Measurements from ENCODE around the gene SH3PXD2A. TPM values are rescaled to one million over a fixed set of nuclear protein-coding genes. Genes with fewer than 3 reads are reported as not detected.

SH3PXD2A gene
- total RNA-seq, 4 donors from 2014 or later: 9.4 to 20.6 (median 11.2) TPM

DNA sequence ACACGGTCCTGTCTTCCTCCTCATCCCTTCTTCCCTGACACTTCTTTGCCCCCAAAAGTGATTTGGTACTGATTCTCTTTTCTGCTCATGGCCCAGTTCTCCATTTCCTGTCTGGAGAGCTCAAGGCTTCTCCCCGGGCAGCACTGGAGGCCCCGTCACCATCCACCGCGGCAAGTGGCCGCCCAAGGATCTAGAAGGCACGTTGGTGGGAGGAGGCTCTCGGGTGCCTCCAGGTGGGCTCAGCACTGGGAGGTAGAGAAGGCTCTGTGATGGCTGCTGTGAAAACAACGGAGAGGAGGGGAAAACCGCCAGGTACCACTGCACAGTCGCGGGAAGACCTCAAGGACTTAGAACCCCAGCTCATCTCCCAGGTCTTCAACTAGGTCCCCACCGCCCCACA lies 227.5 kb downstream of the SH3PXD2A start:
- DNase-seq: no peak
- peaks cover 2 to 8% of the 10 kb centered on the region in 2 donors for H3K36me3 ChIP-seq
- H3K27me3 ChIP-seq: no peaks in the 10 kb centered on the region
- H3K4me3 ChIP-seq (replicated peaks in 1 of 3): no peak overlapping the region
- no peaks in the 10 kb centered on the region for H3K9me3 ChIP-seq
- 91 to 92% methylated on average over 12 to 13 of the region's 13 CpGs for WGBS, 2 donors
- no peak for TF ChIP-seq POLR2A (IDR thresholded peaks at IDR 0.05)
- TF ChIP-seq, protein P1, sequence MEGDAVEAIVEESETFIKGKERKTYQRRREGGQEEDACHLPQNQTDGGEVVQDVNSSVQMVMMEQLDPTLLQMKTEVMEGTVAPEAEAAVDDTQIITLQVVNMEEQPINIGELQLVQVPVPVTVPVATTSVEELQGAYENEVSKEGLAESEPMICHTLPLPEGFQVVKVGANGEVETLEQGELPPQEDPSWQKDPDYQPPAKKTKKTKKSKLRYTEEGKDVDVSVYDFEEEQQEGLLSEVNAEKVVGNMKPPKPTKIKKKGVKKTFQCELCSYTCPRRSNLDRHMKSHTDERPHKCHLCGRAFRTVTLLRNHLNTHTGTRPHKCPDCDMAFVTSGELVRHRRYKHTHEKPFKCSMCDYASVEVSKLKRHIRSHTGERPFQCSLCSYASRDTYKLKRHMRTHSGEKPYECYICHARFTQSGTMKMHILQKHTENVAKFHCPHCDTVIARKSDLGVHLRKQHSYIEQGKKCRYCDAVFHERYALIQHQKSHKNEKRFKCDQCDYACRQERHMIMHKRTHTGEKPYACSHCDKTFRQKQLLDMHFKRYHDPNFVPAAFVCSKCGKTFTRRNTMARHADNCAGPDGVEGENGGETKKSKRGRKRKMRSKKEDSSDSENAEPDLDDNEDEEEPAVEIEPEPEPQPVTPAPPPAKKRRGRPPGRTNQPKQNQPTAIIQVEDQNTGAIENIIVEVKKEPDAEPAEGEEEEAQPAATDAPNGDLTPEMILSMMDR (IDR thresholded peaks at IDR 0.05): no peak
- intact Hi-C loops (cut with DNase I): no loop called here
- no peaks in the 10 kb centered on the region for H3K4me1 ChIP-seq
- no peak overlapping the region for H3K27ac ChIP-seq

GRCh38 chr10:103627111-103627892 lies 228.1 kb downstream of the SH3PXD2A start:
- Histone ChIP-seq H3K36me3 (peaks cover 2 to 8% of the 10 kb centered on the region in 2 donors), H3K27ac (no peak overlapping the region), H3K4me1 (no peaks in the 10 kb centered on the region), H3K27me3 (no peaks in the 10 kb centered on the region), H3K4me3 (replicated peaks in 1 of 3) (no peak overlapping the region), H3K9me3 (no peaks in the 10 kb centered on the region)
- peak; percentile 62 to 65 for DNase-seq
- TF ChIP-seq POLR2A (IDR thresholded peaks at IDR 0.05): no peak
- TF ChIP-seq, protein P1 (IDR thresholded peaks at IDR 0.05): no peak
- intact Hi-C loops (cut with DNase I): no loop called here
- WGBS, 2 donors: 66 to 68% methylated on average over 21 to 22 of the region's 22 CpGs

GRCh38 chr10:103626178-103626577 lies 229.2 kb downstream of the SH3PXD2A start:
- H3K9me3 ChIP-seq: no peaks in the 10 kb centered on the region
- H3K36me3 ChIP-seq: peaks cover 2 to 8% of the 10 kb centered on the region in 2 donors
- no peaks in the 10 kb centered on the region for H3K27me3 ChIP-seq
- no peak overlapping the region for H3K27ac ChIP-seq
- DNase-seq: no peak
- 79 to 92% methylated on average over 9 to 11 of the region's 11 CpGs for WGBS, 2 donors
- peaks cover 0 to 3% of the 10 kb centered on the region in 2 donors for H3K4me1 ChIP-seq
- intact Hi-C loops (cut with DNase I): no loop called here
- TF ChIP-seq POLR2A (IDR thresholded peaks at IDR 0.05): no peak
- TF ChIP-seq, protein P1 (IDR thresholded peaks at IDR 0.05): no peak
- no peak overlapping the region for H3K4me3 ChIP-seq (replicated peaks in 1 of 3)

DNA sequence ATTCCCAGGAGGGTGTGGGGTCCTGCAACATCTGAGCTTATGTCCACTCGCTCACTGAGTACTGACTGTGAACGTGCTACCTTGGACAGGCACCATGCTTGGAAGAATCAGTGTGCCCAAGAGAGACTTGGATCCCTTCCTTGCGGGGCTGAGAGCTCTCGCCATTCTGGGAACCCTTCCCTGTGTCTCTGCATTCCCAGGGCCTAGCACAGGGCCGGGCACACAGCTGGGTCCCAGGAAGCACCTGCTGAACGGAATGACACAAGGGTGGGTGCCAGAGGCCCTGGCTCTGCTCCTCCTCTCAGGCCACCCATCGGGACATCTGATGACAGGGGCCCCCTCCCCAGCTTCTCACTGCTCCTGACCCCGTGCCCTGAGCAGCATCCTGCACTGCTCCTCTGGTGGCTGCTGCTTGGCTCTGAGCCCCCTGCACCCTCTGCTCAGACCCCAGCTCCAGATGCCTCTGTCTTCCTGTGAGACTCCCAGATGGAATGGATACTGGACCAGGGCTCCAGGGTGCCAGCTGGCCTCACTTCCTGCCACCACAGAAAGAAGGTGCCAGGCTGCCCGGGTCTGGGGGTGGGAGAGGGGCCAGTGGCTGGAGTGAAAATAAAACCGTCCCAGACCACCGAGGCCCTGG lies 232.3 kb downstream of the SH3PXD2A start:
- TF ChIP-seq POLR2A (IDR thresholded peaks at IDR 0.05): no peak
- TF ChIP-seq, protein P1 (IDR thresholded peaks at IDR 0.05): no peak
- H3K27ac ChIP-seq: no peak overlapping the region
- no peak overlapping the region for H3K4me3 ChIP-seq (replicated peaks in 1 of 3)
- intact Hi-C loops (cut with DNase I): no loop called here
- WGBS, 2 donors: 85 to 97% methylated on average over 6 to 8 of the region's 11 CpGs
- H3K9me3 ChIP-seq: no peaks in the 10 kb centered on the region
- DNase-seq: no peak
- H3K27me3 ChIP-seq: no peaks in the 10 kb centered on the region
- peaks cover 6 to 8% of the 10 kb centered on the region in 2 donors for H3K36me3 ChIP-seq
- H3K4me1 ChIP-seq: peaks cover 0 to 20% of the 10 kb centered on the region in 2 donors

- Histone ChIP-seq H3K27ac (no peak overlapping the region), H3K27me3 (no peaks in the 10 kb centered on the region), H3K4me3 (replicated peaks in 1 of 3) (no peak overlapping the region), H3K9me3 (no peaks in the 10 kb centered on the region), H3K36me3 (peaks cover 6 to 8% of the 10 kb centered on the region in 2 donors), H3K4me1 (peaks cover 0 to 20% of the 10 kb centered on the region in 2 donors)
- DNase-seq: no peak
- WGBS, 2 donors: 95 to 96% methylated on average over 18 of the region's 18 CpGs
- intact Hi-C loops (cut with DNase I): no loop called here
- TF ChIP-seq, protein P1 (IDR thresholded peaks at IDR 0.05): no peak
- TF ChIP-seq POLR2A (IDR thresholded peaks at IDR 0.05): no peak
Measured at GRCh38 chr10:103622286-103622685, 233.1 kb downstream of the SH3PXD2A start.
